Activated T-cell treated with anti-CD3 and anti-CD28 coated beads, Interleukin-2, amount 50 U/mL, for 1 hour (primary cell): ENCODE results near the gene TSG101.

Experiments
- DNase-seq: peaks from one replicate; pipeline ENCODE4 v3.0.0-alpha.2; 2020

The TSG101 gene

GRCh38 chr11:18491924-18492323, 34.8 kb downstream of the TSG101 start:
- DNase-seq = no peak

- DNase-seq = no peak
Observed at GRCh38 chr11:18490736-18491485, 35.8 kb downstream of the TSG101 start.

- no peak for DNase-seq
Observed at GRCh38 chr11:18490319-18490718, 36.4 kb downstream of the TSG101 start.

GRCh38 chr11:18485913-18486528, 40.7 kb downstream of the TSG101 start:
- no peak for DNase-seq

GRCh38 chr11:18479063-18479462, 47.7 kb downstream of the TSG101 start:
- DNase-seq = no peak

- no peak for DNase-seq
Observed at GRCh38 chr11:18472587-18472986, 54.2 kb downstream of the TSG101 start.

GRCh38 chr11:18471995-18472394, 54.7 kb downstream of the TSG101 start:
- no peak for DNase-seq

- DNase-seq = no peak
Observed at GRCh38 chr11:18468961-18469360, 57.8 kb downstream of the TSG101 start.

GRCh38 chr11:18468059-18468458, 58.7 kb downstream of the TSG101 start:
- DNase-seq = no peak

GRCh38 chr11:18466402-18466801, 60.3 kb downstream of the TSG101 start:
- DNase-seq = no peak

- no peak for DNase-seq
Observed at GRCh38 chr11:18463439-18463838, 63.3 kb downstream of the TSG101 start.

- no peak for DNase-seq
Observed at GRCh38 chr11:18461909-18462308, 64.8 kb downstream of the TSG101 start.

GRCh38 chr11:18459634-18460033, 67.1 kb downstream of the TSG101 start:
- no peak for DNase-seq

GRCh38 chr11:18457450-18457849, 69.3 kb downstream of the TSG101 start:
- no peak for DNase-seq

- peak; percentile 21 for DNase-seq
Observed at GRCh38 chr11:18455686-18456372, 70.9 kb downstream of the TSG101 start, which contains the start of gene LDHAL6A. LDHAL6A (plus strand) TSS chr11:18455856; CDS start chr11:18456681, 825 bp downstream.

- DNase-seq = no peak
Observed at GRCh38 chr11:18452927-18453326, 73.8 kb downstream of the TSG101 start.

GRCh38 chr11:18449251-18449650, 77.5 kb downstream of the TSG101 start:
- DNase-seq = no peak

GRCh38 chr11:18438691-18439090, 88.1 kb downstream of the TSG101 start:
- no peak for DNase-seq
